AG04450 (cell line): ENCODE results near the gene POR. TPM values are rescaled to one million over a fixed set of nuclear protein-coding genes. Genes with fewer than 3 reads are reported as not detected.

Experiments
- CTCF ChIA-PET: fragments of 300-600, 350-600 bp; formaldehyde crosslinking; extraction: SDS; loops from one replicate; lab custom pipeline; 2022; ENCODE audit warnings: antibody characterized with exemption, inconsistent platforms; lab: Charles Lee
- POLR2A ChIA-PET: fragments of 350-600 bp; formaldehyde crosslinking; extraction: SDS; loops from one replicate; lab custom pipeline; 2021; ENCODE audit warnings: antibody characterized with exemption, inconsistent platforms; lab: Yijun Ruan, JAX
- DNase-seq: peaks from one replicate; pipeline ENCODE4 v3.0.0-alpha.2; 2011; ENCODE audit warnings: low read depth, low spot score
- H3K27ac ChIP-seq: one replicate; pipeline ENCODE4 v1.5.1; 2012; ENCODE audit warnings: low read depth, low read length, control low read depth
- H3K27me3 ChIP-seq: one replicate; pipeline ENCODE4 v1.6.0; 2012; ENCODE audit warnings: low read length; ENCODE audit not compliant: control insufficient read depth, insufficient read depth
- H3K4me3 ChIP-seq: 2 replicates; pipeline ENCODE4 v1.5.1; 2011; ENCODE audit warnings: mild to moderate bottlenecking, low read depth, low read length, control low read depth
- H3K9me3 ChIP-seq: 2 replicates; pipeline ENCODE4 v1.5.1; 2012; ENCODE audit warnings: low read length; ENCODE audit not compliant: control insufficient read depth, insufficient read depth
- CTCF ChIP-seq: IDR thresholded peaks from 2 replicates; pipeline ENCODE4 v1.5.1; 2011; ENCODE audit warnings: low read depth, low read length, control low read depth, inconsistent platforms
- polyA plus RNA-seq: library from polyadenylated mRNA; depleted of rRNA; stranded (reverse); fragments of >200 nt; gene quantifications from 2 replicates; pipeline ENCODE4 v1.2.3, GENCODE V29; 2011

POR gene
- polyA plus RNA-seq, 1 experiment: 39.0 TPM

GRCh38 chr7:75885036-75885435 is 29.9 kb upstream of the POR start:
- H3K27ac ChIP-seq: no peak overlapping the region
- TF ChIP-seq CTCF: no peak
- CTCF ChIA-PET: interaction anchor here (0.6 kb wide), 1 partner anchor 109 kb away, joined by 3 read pairs; no protein-coding TSS in a partner anchor
- no peaks in the 10 kb centered on the region for H3K27me3 ChIP-seq
- POLR2A ChIA-PET: no interaction called here
- no peak for DNase-seq
- H3K4me3 ChIP-seq: no peak overlapping the region
- no peaks in the 10 kb centered on the region for H3K9me3 ChIP-seq

GRCh38 chr7:75887669-75888369 is 27.1 kb upstream of the POR start:
- no peak overlapping the region for H3K27ac ChIP-seq
- ChIA-PET POLR2A (no interaction called here), CTCF (no interaction called here)
- no peak overlapping the region for H3K4me3 ChIP-seq
- TF ChIP-seq CTCF: no peak
- H3K27me3 ChIP-seq: no peaks in the 10 kb centered on the region
- no peaks in the 10 kb centered on the region for H3K9me3 ChIP-seq
- DNase-seq: no peak

DNA sequence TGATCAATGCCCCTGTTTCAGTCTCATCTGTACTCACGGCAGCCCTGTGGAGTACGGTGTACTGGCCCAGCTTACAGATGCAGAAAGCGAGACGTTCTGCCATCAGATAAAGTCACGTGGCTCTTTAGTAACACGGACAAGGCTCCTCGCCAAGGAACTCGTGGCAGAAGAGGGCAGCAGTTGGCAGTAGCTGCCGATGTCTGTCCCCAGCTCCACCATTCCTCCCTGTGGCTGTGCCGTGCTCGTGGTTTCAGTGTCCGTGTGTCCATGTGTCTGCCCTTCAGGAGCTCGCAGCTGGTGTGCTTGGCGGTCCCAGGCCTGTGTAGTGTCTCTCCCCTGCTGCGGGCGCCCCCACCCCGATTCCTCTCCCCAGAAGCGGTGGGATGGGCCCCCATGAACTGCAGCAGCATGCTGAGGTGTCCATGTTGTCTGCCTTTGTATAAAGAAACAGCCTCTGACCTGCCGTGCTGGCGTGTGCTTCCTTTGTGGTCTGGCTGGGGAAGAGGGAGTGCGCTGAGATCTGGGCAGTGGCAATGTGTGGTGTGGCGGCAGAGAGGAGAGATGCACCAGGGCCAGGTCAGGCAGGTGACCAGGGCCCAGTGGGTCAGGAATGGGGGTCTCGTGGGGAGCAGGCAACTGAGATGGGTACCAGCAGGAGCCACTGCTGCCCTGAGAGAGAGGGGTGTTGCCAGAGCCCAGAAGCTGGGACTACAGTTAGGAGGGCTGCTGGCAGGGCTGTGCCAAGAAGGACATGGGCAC is 26.3 kb upstream of the POR start:
- Histone ChIP-seq H3K9me3 (no peaks in the 10 kb centered on the region), H3K27me3 (no peaks in the 10 kb centered on the region), H3K27ac (no peak overlapping the region), H3K4me3 (no peak overlapping the region)
- ChIA-PET CTCF (no interaction called here), POLR2A (interaction anchor here (0.7 kb wide), 1 partner anchor 9 kb away, joined by 4 read pairs; no protein-coding TSS in a partner anchor)
- no peak for DNase-seq
- TF ChIP-seq CTCF: no peak

GRCh38 chr7:75889223-75889825 is 25.6 kb upstream of the POR start:
- no peak overlapping the region for H3K27ac ChIP-seq
- H3K9me3 ChIP-seq: no peaks in the 10 kb centered on the region
- no peaks in the 10 kb centered on the region for H3K27me3 ChIP-seq
- no peak for DNase-seq
- TF ChIP-seq CTCF: no peak
- H3K4me3 ChIP-seq: no peak overlapping the region
- POLR2A ChIA-PET: interaction anchor here (0.6 to 1.2 kb wide), 3 partner anchors 9 to 18 kb away, joined by 3 to 4 read pairs (median 3); partner anchors contain the start of gene RHBDD2
- CTCF ChIA-PET: no interaction called here
